Fibroblast of skin of abdomen (primary cell): Measurements from ENCODE around the gene ELAVL2.

Source experiments
- DNase-seq: peaks from one replicate; pipeline ENCODE4 v3.0.0-alpha.2; 2013

Gene ELAVL2

DNA sequence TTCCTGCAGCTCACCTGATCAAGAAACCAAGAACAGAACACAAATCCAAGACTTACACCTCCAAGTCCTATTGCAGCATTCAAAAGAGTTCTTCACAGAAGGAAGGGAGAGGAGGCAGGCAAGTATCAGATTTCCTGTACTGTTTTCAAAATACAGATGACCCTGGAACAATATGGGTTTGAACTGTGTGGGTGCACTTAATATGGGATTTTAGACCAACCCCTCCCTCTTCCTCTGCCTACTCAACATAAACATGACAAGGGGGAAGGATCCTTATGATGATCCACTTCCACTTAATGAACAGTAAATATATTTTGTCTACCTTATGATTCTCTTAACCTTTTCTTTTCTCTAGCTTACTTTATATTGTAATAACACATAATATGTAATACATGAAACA, 104.6 kb downstream of the ELAVL2 start:
- no peak for DNase-seq

GRCh38 chr9:23717505-23717904, 108.5 kb downstream of the ELAVL2 start:
- DNase-seq = no peak

DNA sequence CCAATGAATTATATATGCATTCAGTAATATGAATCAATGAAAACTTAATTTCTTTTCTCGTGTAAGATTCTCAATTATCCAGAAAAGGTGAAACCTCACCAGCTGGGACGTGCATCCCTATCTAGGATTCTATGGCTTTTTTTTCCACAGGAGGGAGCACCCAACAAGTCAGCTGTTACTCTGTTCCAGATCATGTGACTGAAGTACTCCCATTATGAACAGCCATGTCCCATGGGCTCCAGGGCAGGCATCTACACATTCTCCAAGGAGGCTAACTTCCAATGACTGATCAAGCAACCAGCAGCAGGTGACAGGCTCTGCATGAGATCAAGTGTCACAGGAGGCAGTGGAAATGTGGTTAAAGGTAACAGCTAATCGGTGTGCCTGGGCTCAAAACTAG, 118.8 kb downstream of the ELAVL2 start:
- DNase-seq = no peak

DNA sequence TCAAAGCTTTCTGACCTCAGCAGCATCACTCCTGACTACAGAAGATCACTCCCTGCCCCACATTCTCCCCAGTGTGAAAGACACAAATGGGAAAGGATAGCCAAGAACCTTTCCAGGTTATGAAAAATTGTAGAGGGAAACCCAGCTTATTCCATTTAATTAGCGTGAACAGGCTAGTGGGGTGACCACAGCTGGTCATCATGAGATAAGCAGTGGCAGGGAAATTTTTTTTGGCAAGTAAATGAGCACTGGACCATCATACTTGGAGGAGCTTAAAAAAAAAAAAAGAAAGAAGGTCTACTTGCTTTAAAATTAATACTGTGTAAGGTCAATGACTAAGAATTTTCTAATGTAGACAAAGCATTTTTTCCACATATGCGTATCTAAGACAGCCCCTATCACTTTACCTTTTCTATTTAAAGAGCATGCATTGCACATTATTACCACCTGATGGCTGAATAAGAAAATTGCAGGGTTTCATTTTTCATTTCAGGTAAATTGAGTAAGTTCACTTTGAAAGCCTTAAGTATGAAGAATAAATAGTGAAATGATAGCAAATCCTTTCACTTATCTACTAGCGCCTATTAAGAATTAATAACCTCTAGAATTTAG, 123.6 kb downstream of the ELAVL2 start:
- DNase-seq = no peak

DNA sequence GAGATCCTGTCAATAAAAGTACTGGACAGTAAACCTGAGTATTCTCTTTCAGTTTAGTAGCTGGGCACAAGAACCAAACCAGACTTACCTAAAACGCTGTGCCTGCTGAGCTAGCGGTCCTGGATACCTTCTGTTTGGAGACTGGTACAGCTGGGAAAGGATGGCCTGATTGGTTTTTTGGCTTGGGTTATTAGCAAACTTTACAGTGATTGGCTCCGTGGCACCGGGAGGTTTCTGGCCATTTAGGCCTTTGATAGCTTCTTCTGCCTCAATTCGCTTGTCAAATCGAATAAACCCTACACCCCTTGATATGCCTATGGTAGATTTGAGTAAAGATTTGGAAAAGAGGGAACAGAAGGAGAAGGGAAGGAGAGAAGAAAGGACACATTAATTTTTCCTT, 124.7 kb downstream of the ELAVL2 start:
- DNase-seq = no peak

DNA sequence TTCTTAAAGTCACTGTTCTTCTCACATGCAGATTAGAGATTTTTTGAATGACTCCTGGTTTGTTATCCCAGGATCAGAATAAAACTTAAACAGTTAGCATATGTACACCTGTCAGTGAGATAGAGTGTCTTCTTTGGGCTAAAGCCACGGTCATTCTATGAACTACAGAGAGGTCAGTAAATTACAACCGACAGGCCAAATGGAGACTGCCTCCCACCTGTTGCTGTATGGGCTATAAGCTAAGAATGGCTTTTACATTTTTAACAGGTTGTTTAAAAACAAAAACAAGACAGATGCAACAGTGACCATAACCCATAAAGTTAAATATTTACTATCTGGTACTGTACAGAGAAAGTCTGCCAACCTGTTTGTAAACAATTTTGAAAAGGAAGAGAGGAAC, 125.7 kb downstream of the ELAVL2 start:
- no peak for DNase-seq

DNA sequence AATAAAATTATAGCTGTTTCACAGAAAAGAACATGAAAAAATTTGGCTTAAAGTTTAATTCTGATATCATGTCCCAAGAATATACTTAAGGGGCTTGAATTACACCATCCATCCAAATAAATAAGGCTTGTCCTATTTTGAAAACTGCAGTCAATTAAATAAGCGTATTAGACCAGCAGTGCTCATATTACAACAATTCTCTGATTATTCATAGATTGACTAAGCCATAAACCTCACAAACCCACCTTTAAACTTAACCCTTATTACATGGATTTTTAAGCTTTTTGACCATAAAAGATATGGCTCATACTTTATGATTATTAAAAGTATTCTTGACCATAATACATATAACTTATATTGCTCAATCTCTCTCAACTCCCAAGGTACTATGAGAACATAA, 127.9 kb downstream of the ELAVL2 start:
- no peak for DNase-seq

- no peak for DNase-seq
Measured at GRCh38 chr9:23695572-23695971, 130.5 kb downstream of the ELAVL2 start.

- DNase-seq = no peak
Measured at GRCh38 chr9:23693374-23693773, 132.7 kb downstream of the ELAVL2 start.

- no peak for DNase-seq
Measured at GRCh38 chr9:23686896-23687295, 139.1 kb downstream of the ELAVL2 start.

DNA sequence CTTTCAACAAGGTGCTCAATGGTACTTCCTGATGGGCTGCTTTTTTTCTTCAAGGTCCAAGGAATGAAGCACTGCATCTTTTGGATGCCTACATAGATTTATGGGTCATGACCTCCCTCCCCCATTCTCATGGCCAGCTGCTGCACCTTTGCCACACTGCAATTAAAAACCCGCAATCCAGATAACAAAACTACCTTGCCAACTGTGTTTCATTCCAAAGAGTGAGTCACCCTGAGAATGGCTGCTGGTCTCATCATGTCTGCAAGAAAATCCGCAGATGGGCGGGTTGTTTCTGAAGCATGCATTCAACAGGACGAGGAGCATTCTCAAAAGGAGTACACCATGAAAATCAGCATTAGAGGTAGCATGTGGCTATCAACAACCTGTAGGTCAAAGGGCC, 139.8 kb downstream of the ELAVL2 start:
- DNase-seq = peak; percentile 44

DNA sequence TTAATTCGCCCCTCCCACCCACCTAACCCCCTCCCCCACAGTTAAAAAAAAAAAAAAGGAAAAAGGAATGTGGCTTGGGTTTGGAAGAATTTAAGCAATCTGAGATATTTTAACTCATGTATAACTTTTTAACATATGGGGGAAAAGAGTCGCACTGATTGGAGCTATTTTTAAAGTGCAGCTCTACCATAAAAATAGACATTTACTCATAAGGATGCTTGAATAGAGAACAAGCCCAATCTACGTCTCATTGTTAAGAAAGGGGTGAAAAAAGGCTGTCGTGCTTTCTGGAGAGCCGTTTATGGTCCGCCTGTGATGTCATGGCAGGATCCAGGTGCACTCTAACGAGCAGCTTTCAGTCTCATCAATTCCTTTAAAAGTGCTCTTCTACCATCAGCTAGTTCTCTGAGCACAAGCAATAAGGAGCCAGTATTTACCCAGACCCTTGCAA, 142.4 kb downstream of the ELAVL2 start:
- DNase-seq = peak; percentile 66

DNA sequence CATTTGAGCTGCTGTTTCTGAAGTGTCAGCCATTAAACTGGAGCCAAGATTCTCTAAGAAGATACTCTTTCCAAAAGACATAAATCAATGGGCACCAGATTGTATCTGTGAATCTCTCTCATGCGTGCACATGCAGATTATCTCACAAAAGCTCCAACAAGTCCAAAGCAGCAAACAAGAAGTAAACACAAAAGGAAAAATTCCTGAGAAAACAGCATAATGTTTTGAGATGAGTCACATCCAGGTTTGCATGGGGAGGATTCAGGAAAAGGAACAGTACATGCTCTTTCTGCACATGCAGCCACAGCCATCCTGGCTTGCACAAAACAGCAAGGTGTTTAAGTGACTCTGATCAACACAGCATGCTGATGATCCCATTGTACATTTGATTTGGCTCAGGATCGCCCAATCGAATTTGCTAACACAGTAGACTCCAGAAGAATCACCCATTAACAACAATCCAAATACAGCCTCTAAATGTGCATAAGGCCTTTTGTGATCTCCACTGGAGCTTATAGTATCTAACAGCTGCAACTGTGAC, 143.1 kb downstream of the ELAVL2 start:
- DNase-seq = peak; percentile 46

- DNase-seq = no peak
Measured at GRCh38 chr9:23682352-23682751, 143.7 kb downstream of the ELAVL2 start.

DNA sequence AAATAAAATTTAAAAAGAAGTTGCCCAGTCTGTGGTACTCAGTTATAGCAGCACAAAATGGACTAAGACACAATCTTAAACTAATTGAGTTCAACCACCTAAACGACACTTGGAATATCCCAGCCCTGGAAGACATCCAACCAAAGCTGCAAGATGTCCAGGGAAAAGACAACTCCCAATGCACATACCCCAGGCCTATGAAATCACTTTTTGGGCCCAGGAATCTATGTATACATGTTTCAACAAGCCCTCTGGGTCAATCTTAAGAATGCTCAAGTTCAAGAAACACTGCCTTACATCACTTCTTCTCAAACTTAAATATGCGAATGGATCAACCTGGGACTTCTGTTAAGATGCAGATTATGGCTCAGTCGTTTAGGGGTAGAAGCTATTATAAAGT, 148.6 kb downstream of the ELAVL2 start:
- DNase-seq = no peak

DNA sequence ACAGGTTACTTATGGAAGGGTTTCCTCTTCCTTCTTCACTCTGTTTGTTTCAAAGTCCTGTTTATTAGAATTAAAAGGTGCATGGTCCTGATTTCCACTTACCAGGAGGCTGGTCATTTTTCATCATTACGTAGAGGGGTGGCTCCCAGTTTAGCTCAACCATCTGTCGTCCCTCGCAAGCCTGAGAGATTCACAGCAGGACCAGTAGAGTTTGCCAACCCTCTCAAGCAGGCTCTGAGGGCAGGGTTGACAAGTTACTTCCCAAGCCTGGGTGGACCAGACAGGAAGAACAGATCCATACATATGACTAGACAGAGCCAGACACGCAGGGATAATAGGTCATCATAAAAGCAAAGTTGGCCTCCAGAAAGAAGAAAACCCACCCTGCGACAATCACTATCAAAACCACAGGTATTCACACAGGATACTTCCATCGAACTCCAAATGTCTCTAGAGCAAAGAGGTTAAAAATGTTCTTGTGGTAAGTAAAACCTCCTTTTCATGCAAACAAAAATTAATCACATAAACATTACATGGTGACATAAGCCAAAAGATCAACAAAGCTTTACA, 151.9 kb downstream of the ELAVL2 start:
- peak; percentile 8 for DNase-seq

DNA sequence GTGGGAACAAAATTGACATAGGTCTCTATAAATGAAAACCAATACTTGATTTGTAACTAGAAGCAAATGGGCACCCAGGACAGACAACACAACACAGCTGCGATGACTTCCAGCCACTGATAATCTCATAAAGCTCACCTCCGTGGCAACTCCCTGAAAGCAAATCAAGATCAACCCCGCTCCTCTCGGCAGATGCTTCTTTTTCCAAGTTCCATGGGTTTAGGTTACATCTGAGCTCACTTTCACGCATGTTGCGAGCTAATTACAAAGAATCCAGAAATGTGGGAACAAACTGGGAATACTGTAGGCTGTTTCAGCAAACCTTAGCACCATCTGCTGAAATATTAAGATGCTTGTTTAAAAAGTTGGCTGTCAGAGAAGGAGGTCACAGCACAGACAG, 153.9 kb downstream of the ELAVL2 start:
- DNase-seq = no peak

DNA sequence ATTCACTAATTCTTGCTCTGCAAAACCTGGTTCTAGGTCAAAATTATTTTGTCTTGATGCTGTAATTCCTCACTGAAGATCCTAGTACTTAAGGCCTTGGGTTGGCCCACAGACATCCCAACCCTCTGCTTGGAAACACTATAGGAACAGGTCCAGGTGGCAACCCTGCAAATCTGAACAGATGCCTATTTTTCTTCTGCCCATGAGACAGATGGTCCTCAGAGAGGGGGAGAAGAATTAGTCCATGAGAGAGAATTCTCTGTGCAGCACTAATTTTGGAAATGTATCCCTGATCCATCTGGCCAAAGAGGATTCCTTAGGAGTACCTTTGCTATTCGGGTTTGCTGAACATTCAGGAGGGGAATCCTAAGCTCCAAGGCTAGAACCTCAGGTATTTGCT, 156.3 kb downstream of the ELAVL2 start:
- no peak for DNase-seq

DNA sequence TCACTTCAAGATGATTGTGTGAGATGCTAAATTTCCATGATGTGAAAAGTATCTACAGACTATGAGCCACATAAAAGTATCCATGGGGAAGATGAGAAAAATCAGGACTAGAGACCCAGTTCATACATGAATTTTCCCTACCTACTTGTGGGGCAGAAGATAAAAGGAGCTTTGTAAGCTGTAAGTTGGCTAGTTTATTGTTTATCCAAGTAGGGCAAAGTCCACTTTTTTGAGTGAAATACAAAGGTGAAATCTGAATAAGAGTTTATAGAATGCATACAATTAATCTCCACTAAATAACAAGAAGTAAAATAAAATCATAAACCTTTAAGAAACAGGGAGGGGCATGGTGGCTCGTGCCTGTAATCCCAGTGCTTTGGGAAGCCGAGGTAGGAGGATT, 160.4 kb downstream of the ELAVL2 start:
- no peak for DNase-seq

DNA sequence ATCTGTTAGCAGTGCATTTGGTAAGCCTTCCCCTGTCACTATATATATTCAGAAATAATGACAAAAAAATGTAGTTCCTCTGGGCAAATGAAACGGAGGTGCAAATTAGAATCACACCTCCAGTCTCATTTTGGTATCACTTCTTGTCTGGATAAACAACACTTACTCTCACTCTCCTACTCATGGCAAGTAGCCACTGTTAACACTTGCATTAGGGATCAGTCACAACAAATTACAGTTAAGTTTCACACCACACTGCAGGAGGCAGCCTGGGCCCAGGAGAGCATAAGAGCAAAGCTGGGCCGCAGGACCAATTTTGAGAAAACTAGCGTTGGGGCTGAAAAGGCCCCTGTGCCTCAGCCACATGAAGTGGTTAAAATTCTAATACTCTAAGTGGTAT, 161.0 kb downstream of the ELAVL2 start:
- DNase-seq = no peak

- peak; percentile 30 for DNase-seq
Measured at GRCh38 chr9:23663946-23664345, 162.1 kb downstream of the ELAVL2 start.

DNA sequence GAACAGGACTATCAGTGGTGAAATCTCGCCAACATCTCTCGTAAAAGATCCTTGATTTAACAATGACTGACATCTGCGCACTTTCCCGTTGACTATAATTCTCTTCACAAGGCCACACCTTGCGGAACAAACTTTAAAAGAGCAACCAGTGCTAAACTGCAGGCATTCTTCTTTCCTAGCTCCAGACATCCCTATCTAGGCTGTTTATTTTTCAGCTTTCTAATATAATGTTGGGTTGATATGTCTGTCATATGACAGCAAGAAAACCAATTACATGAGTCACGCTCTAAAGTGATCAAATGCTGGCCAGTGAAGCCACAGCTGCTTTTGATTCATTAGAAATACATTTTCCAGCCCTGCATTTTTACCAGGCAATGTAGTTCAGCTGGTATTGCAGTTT, 162.5 kb downstream of the ELAVL2 start:
- peak; percentile 68 for DNase-seq

GRCh38 chr9:23663125-23663524, 162.9 kb downstream of the ELAVL2 start:
- DNase-seq = no peak

GRCh38 chr9:23662320-23662719, 163.7 kb downstream of the ELAVL2 start:
- no peak for DNase-seq
